RWPE2 (cell line): Measurements from ENCODE around the gene MYEOV.

Experiments
- ATAC-seq: fragments of 200-7000 bp; cut with Tn5 transposase; 3 replicates; pipeline ENCODE4 v1.9.1; 2021; ENCODE audit warnings: low read depth
- DNase-seq: peaks from one replicate; pipeline ENCODE4 v3.0.0-alpha.2; 2020; ENCODE audit warnings: low spot score
- H3K27ac ChIP-seq: fragments of 450-650 bp; 2 replicates; pipeline ENCODE4 v1.5.1; 2017; ENCODE audit warnings: mild to moderate bottlenecking; ENCODE audit not compliant: poor library complexity, severe bottlenecking
- H3K27me3 ChIP-seq: fragments of 250-450 bp; sonication (Bioruptor Pico); 2 replicates; pipeline ENCODE4 v1.5.1; 2021; ENCODE audit warnings: mild to moderate bottlenecking, moderate library complexity; ENCODE audit not compliant: insufficient read depth, poor library complexity, severe bottlenecking
- H3K36me3 ChIP-seq: fragments of 250-450 bp; sonication (Bioruptor Pico); 2 replicates; pipeline ENCODE4 v1.5.1; 2020; ENCODE audit warnings: low read depth, mild to moderate bottlenecking, moderate library complexity
- H3K4me1 ChIP-seq: fragments of 250-450 bp; sonication (Bioruptor Pico); 2 replicates; pipeline ENCODE4 v1.5.1; 2021; ENCODE audit warnings: mild to moderate bottlenecking, moderate library complexity; ENCODE audit not compliant: insufficient read depth, poor library complexity, severe bottlenecking
- H3K4me3 ChIP-seq: fragments of 250-450 bp; sonication (Bioruptor Pico); 2 replicates; pipeline ENCODE4 v1.5.1; 2021; ENCODE audit warnings: mild to moderate bottlenecking, moderate library complexity; ENCODE audit not compliant: severe bottlenecking
- H3K9me3 ChIP-seq: fragments of 250-450 bp; sonication (Bioruptor Pico); 2 replicates; pipeline ENCODE4 v1.5.1; 2021; ENCODE audit warnings: mild to moderate bottlenecking, moderate library complexity; ENCODE audit not compliant: severe bottlenecking
- TF ChIP-seq, protein P1 (sequence below): fragments of 450-650 bp; IDR thresholded peaks from one replicate; pipeline ENCODE4 v1.5.1; 2017; ENCODE audit warnings: mild to moderate bottlenecking, moderate library complexity; ENCODE audit not compliant: poor library complexity, severe bottlenecking

Gene MYEOV

DNA sequence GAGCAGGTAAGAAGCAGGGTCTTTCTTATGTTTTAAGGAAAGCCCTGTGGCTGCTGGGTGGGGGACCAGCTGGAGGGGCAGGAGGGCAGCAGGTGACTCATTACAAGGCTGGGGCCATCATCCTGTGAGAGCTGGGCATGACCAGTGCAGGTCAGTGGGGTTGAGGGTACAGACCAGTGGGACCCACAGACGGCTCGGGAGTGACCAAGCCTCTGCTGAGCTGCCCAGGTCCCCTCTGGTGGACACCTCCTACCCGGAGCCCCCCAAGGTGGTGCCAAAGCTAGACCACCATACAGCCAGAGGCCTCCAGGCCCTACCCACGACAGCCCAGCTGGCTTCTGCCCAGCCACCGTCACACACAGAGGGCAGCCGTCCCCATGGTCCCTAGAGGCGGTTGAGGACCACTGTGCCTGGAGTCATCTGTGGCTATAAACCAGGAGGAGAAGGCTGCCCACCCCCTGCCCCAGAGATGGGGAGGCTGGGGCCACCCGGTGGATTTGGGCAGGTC lies 670 bp downstream of the MYEOV start:
- Histone ChIP-seq H3K4me3 (no peak overlapping the region), H3K36me3 (no peaks in the 10 kb centered on the region), H3K9me3 (no peaks in the 10 kb centered on the region), H3K4me1 (peaks cover 30% of the 10 kb centered on the region), H3K27me3 (no peaks in the 10 kb centered on the region), H3K27ac (peak overlapping the region; percentile 96)
- TF ChIP-seq, protein P1, sequence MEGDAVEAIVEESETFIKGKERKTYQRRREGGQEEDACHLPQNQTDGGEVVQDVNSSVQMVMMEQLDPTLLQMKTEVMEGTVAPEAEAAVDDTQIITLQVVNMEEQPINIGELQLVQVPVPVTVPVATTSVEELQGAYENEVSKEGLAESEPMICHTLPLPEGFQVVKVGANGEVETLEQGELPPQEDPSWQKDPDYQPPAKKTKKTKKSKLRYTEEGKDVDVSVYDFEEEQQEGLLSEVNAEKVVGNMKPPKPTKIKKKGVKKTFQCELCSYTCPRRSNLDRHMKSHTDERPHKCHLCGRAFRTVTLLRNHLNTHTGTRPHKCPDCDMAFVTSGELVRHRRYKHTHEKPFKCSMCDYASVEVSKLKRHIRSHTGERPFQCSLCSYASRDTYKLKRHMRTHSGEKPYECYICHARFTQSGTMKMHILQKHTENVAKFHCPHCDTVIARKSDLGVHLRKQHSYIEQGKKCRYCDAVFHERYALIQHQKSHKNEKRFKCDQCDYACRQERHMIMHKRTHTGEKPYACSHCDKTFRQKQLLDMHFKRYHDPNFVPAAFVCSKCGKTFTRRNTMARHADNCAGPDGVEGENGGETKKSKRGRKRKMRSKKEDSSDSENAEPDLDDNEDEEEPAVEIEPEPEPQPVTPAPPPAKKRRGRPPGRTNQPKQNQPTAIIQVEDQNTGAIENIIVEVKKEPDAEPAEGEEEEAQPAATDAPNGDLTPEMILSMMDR: no peak
- DNase-seq (no peak), ATAC-seq (no peak)

- DNase-seq (no peak), ATAC-seq (no peak)
- Histone ChIP-seq H3K4me3 (no peak overlapping the region), H3K4me1 (peaks cover 36% of the 10 kb centered on the region), H3K27me3 (no peaks in the 10 kb centered on the region), H3K36me3 (no peaks in the 10 kb centered on the region), H3K9me3 (no peaks in the 10 kb centered on the region), H3K27ac (peak overlapping the region; percentile 96)
- TF ChIP-seq, protein P1: no peak
Measured at GRCh38 chr11:69295079-69295994, 1.4 kb downstream of the MYEOV start.

- Histone ChIP-seq H3K27ac (peak overlapping the region; percentile 96), H3K36me3 (no peaks in the 10 kb centered on the region), H3K9me3 (no peaks in the 10 kb centered on the region), H3K27me3 (no peaks in the 10 kb centered on the region), H3K4me1 (peaks cover 40% of the 10 kb centered on the region), H3K4me3 (no peak overlapping the region)
- DNase-seq (no peak), ATAC-seq (no peak)
- TF ChIP-seq, protein P1: no peak
Measured at GRCh38 chr11:69295995-69296889, 2.3 kb downstream of the MYEOV start.

DNA sequence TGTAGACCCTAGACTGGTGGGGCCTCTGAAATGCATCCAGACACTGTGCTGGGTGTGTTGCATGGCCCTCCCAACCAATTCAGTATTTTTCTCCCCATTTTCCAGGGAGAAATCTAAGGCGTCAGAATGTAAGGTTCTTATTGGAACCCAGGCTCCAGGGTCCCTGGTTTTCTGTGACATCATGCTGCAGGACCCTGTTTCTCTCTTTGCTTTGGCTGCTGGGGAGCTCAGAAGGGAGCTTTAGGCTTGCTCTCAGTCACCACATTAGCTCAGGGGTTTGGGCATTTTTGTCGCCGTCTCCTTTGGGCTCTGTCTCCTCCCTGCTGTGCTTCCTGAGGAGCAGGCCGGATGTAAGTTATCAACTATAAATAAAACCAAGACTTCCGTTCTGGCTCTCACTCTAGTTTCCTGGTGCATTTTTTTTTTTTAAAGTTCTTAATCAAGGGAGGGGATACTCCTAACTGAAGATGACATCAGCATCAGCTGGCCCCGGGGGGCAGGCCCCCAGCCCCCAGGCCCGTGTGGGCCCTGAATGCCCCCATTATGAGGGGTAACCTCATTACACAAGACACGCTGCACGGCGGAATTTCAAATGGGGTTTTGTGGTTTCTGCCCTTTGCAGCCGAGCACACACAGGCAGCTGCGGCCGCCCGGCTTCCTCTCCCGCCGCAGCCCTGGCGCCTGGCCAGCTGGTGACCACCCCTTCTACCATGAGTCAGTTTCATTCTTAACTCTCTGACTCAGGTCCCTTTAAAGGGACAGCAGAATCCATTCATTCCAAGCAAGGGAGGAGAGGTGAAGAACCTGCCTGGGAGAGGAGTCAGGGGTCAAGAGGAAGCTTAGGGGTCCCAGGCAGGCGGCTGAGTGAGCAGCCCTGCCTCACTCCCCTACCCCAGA lies 3.2 kb downstream of the MYEOV start:
- peaks cover 49% of the 10 kb centered on the region for H3K4me1 ChIP-seq
- H3K27ac ChIP-seq: peak overlapping the region; percentile 96

More for the DNA sequence above, 3.2 kb downstream of the MYEOV start:
- ATAC-seq (peak; percentile 34), DNase-seq (peak; percentile 95)
- H3K4me3 ChIP-seq: no peak overlapping the region
- no peaks in the 10 kb centered on the region for H3K36me3 ChIP-seq
- H3K27me3 ChIP-seq: no peaks in the 10 kb centered on the region
- TF ChIP-seq, protein P1: no peak
- no peaks in the 10 kb centered on the region for H3K9me3 ChIP-seq
